GM23338 (cell line): ENCODE data around the gene BAG2. TPM values are rescaled to one million over a fixed set of nuclear protein-coding genes. Genes with fewer than 3 reads are reported as not detected.

ENCODE experiments used
- ATAC-seq: fragments of 200-7000 bp; cut with Tn5 transposase; 3 replicates; pipeline ENCODE4 v1.9.1; 2020
- DNase-seq: peaks from one replicate; pipeline ENCODE4 v3.0.0-alpha.2; 2015; ENCODE audit warnings: low spot score
- H2AFZ ChIP-seq: fragments of 200-600 bp; sonication (generic); 2 replicates; pipeline ENCODE4 v1.8.0; 2016; ENCODE audit warnings: antibody characterized with exemption, mild to moderate bottlenecking, moderate library complexity
- H3F3A ChIP-seq: fragments of 200-600 bp; sonication (generic); replicated peaks from 2 replicates; pipeline ENCODE4 v1.8.0; 2017; ENCODE audit warnings: antibody characterized with exemption, mixed run types, low read depth
- H3K27ac ChIP-seq: fragments of 200-600 bp; sonication (generic); 2 replicates; pipeline ENCODE4 v1.6.1; 2016; ENCODE audit warnings: low read depth
- H3K27me3 ChIP-seq: fragments of 200-600 bp; sonication (generic); 2 replicates; pipeline ENCODE4 v1.8.0; 2016; ENCODE audit warnings: mild to moderate bottlenecking, mixed run types, moderate library complexity; ENCODE audit not compliant: insufficient read depth
- H3K36me3 ChIP-seq: fragments of 200-600 bp; sonication (generic); 2 replicates; pipeline ENCODE4 v1.8.0; 2016; ENCODE audit warnings: mild to moderate bottlenecking; ENCODE audit not compliant: insufficient read depth
- H3K4me1 ChIP-seq: fragments of 200-600 bp; sonication (generic); 2 replicates; pipeline ENCODE4 v1.8.0; 2016; ENCODE audit warnings: mild to moderate bottlenecking, moderate library complexity; ENCODE audit not compliant: insufficient read depth
- H3K4me2 ChIP-seq: fragments of 200-600 bp; sonication (generic); 2 replicates; pipeline ENCODE4 v1.7.1; 2017; ENCODE audit warnings: mixed run types
- H3K4me3 ChIP-seq: fragments of 200-600 bp; sonication (generic); 2 replicates; pipeline ENCODE4 v1.6.1; 2016; ENCODE audit warnings: mixed run types
- H3K79me2 ChIP-seq: fragments of 200-600 bp; sonication (generic); replicated peaks from 2 replicates; pipeline ENCODE4 v1.8.0; 2017; ENCODE audit warnings: mild to moderate bottlenecking; ENCODE audit not compliant: insufficient read depth
- H3K9me2 ChIP-seq: fragments of 200-600 bp; sonication (generic); 2 replicates; pipeline ENCODE4 v1.8.0; 2017; ENCODE audit not compliant: insufficient read depth
- H4K20me1 ChIP-seq: fragments of 200-600 bp; sonication (generic); replicated peaks from 2 replicates; pipeline ENCODE4 v1.8.0; 2017; ENCODE audit warnings: mild to moderate bottlenecking; ENCODE audit not compliant: insufficient read depth
- H3K27ac Mint-ChIP-seq: 2 replicates; pipeline ENCODE4 v1.8.0; 2020; ENCODE audit warnings: inconsistent platforms, mild to moderate bottlenecking, moderate library complexity, mixed read lengths
- H3K27me3 Mint-ChIP-seq: 3 replicates; pipeline ENCODE4 v1.8.0; 2022; ENCODE audit warnings: low read depth, mild to moderate bottlenecking, moderate library complexity, mixed read lengths, inconsistent platforms; ENCODE audit not compliant: insufficient read depth, poor library complexity
- H3K36me3 Mint-ChIP-seq: 3 replicates; pipeline ENCODE4 v1.8.0; 2021; ENCODE audit warnings: low read depth, mild to moderate bottlenecking, inconsistent platforms, moderate library complexity, mixed read lengths
- H3K4me1 Mint-ChIP-seq: 3 replicates; pipeline ENCODE4 v1.8.0; 2020; ENCODE audit warnings: mild to moderate bottlenecking, inconsistent platforms, mixed read lengths
- H3K4me3 Mint-ChIP-seq: 3 replicates; pipeline ENCODE4 v1.8.0; 2021; ENCODE audit warnings: moderate library complexity, mild to moderate bottlenecking, inconsistent platforms, mixed read lengths
- H3K9me3 Mint-ChIP-seq: 3 replicates; pipeline ENCODE4 v1.8.0; 2020; ENCODE audit warnings: moderate library complexity, mild to moderate bottlenecking, inconsistent platforms, mixed read lengths
- EZH2phosphoT487 ChIP-seq: fragments of 200-600 bp; sonication (generic); IDR thresholded peaks from one replicate; pipeline ENCODE4 v1.8.1; 2018; ENCODE audit warnings: antibody characterized with exemption; ENCODE audit not compliant: unreplicated experiment
- POLR2AphosphoS5 ChIP-seq: IDR thresholded peaks from 2 replicates; pipeline ENCODE4 v1.6.1; 2016; ENCODE audit warnings: antibody characterized with exemption, low read depth
- STAT1 ChIP-seq: IDR thresholded peaks from one replicate; pipeline ENCODE4 v1.6.1; 2016; ENCODE audit warnings: antibody characterized with exemption; ENCODE audit not compliant: unreplicated experiment
- ZNF331 ChIP-seq: fragments of 250-450 bp; sonication (Bioruptor Pico); IDR thresholded peaks from 2 replicates; pipeline ENCODE4 v1.5.0; 2020; ENCODE audit warnings: low read depth, mild to moderate bottlenecking, moderate library complexity
- polyA plus RNA-seq: library from polyadenylated mRNA; unstranded; fragments of >200 nt; fragmentation: Nextera tagmentation; extraction: Ambion mirVana; gene quantifications from 2 replicates; pipeline ENCODE4 v1.2.1, GENCODE V29; 2016
- total RNA-seq: library from RNA; depleted of rRNA; stranded (reverse); fragments of >200 nt; shearing (Covaris generic); gene quantifications from 2 replicates; pipeline ENCODE4 v1.2.3, GENCODE V29; 2014

Gene BAG2
- total and polyA plus RNA-seq, 2 experiments from 2014 or later, result 8.5 to 9.5 TPM

DNA sequence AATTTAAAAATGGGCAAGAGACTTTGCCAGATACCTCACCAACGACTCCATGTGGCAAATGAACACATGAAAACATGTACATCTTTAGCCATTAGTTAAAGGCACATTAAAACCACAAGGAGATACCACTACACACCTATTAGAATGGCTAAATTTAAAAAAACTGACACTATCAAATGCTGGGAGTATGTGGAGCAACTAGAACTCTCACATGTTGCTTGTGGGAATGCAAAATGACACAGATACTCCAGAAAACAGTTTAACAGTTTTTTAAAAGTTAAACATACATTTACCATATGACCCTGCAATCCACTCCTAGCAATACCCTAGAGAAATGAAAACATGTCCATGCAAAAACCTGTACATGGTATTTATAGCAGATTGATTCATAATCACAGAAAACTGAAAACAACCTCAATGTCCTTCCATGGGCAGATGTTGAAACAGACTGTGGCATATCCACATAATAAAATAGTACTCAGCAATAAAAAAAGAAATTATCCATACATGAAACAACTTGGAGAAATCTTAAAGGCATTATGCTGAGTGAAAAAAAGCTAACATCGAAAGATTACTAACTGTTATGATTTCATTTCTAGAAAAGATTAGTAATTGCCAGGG, 48.1 kb downstream of the BAG2 start:
- ATAC-seq (no peak), DNase-seq (no peak)
- Mint-ChIP-seq H3K27ac (no peak overlapping the region), H3K36me3 (peaks cover 10% of the 10 kb centered on the region; the same call in 2 of the 3 replicates), H3K4me1 (peaks cover 32% of the 10 kb centered on the region), H3K9me3 (peaks cover 10% of the 10 kb centered on the region), H3K4me3 (peak overlapping the region; percentile 95), H3K27me3 (peaks cover 2% of the 10 kb centered on the region)
- Histone ChIP-seq H3K4me2 (peak overlapping the region; percentile 72; the same call in 1 of the 2 replicates), H3K27ac (no peak overlapping the region), H3K79me2 (peaks cover 61% of the 10 kb centered on the region), H3K4me3 (peak overlapping the region; percentile 23), H3K27me3 (no peaks in the 10 kb centered on the region), H3K4me1 (peaks cover 7% of the 10 kb centered on the region; the same call in 1 of the 2 replicates), H4K20me1 (peaks cover 15% of the 10 kb centered on the region; the same call in 1 of the 2 replicates), H3F3A (no peaks in the 10 kb centered on the region), H3K9me2 (no peaks in the 10 kb centered on the region), H3K36me3 (no peaks in the 10 kb centered on the region), H2AFZ (no peak overlapping the region)
- no peak for TF ChIP-seq STAT1

DNA sequence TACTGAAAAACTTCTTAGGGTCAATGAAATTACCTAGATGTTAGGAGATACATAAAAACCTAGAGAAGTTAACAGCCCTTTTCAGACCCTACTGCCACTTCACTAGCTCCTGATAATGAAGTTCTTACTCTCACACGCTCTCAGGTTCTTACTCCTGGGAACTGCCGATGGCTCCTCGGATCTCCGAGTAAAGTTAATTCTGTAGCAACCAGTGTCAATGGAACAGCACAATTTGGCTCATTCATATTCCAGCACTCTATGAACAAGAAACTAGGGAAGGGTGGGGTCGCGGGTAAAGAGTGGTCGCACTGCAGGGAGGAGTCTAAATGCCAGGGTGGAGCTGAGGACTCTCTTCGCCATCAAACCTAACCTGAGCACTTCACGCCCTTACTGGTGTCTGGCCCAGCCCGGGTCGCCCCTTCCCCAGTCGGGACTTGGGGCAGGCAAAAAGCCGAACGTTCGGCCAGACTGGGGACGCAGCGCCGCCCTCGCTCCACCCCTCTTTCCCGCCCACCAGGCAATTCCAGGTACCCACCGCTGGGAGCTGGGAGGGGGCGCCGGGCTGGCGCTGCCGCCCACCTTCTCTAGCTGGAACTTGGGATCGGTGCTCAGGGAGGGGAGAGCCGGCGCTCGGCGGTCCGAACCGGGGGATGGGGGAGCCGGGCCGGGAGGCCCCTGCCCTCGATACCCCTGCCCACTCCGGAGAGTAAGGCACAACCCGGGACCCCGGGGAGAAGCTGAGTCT, 49.2 kb downstream of the BAG2 start:
- Histone ChIP-seq H3K36me3 (no peaks in the 10 kb centered on the region), H3K27me3 (no peaks in the 10 kb centered on the region), H3K79me2 (peaks cover 49% of the 10 kb centered on the region), H4K20me1 (peaks cover 15% of the 10 kb centered on the region; the same call in 1 of the 2 replicates), H3K27ac (peak overlapping the region; percentile 84), H3K4me3 (peak overlapping the region; percentile 62), H3K4me2 (peak overlapping the region; percentile 72), H3K9me2 (no peaks in the 10 kb centered on the region), H3F3A (no peaks in the 10 kb centered on the region), H3K4me1 (peaks cover 10% of the 10 kb centered on the region; the same call in 1 of the 2 replicates), H2AFZ (peak overlapping the region; percentile 91)
- H3K9me3 Mint-ChIP-seq, result peaks cover 10% of the 10 kb centered on the region; the same call in 2 of the 3 replicates
- ATAC-seq, result peak; percentile 88
- TF ChIP-seq ZNF331 (CRISPR knock-in tag), result no peak
- peak; percentile 32; the same call in 1 of the 2 replicates for TF ChIP-seq POLR2AphosphoS5
- H3K36me3 Mint-ChIP-seq, result peaks cover 10% of the 10 kb centered on the region; the same call in 2 of the 3 replicates
- peaks cover 36% of the 10 kb centered on the region for H3K4me1 Mint-ChIP-seq
- H3K27me3 Mint-ChIP-seq, result peaks cover 2% of the 10 kb centered on the region
- peak overlapping the region; percentile 85 for H3K27ac Mint-ChIP-seq
- peak; percentile 92 for DNase-seq
- H3K4me3 Mint-ChIP-seq, result peak overlapping the region; percentile 95

DNA sequence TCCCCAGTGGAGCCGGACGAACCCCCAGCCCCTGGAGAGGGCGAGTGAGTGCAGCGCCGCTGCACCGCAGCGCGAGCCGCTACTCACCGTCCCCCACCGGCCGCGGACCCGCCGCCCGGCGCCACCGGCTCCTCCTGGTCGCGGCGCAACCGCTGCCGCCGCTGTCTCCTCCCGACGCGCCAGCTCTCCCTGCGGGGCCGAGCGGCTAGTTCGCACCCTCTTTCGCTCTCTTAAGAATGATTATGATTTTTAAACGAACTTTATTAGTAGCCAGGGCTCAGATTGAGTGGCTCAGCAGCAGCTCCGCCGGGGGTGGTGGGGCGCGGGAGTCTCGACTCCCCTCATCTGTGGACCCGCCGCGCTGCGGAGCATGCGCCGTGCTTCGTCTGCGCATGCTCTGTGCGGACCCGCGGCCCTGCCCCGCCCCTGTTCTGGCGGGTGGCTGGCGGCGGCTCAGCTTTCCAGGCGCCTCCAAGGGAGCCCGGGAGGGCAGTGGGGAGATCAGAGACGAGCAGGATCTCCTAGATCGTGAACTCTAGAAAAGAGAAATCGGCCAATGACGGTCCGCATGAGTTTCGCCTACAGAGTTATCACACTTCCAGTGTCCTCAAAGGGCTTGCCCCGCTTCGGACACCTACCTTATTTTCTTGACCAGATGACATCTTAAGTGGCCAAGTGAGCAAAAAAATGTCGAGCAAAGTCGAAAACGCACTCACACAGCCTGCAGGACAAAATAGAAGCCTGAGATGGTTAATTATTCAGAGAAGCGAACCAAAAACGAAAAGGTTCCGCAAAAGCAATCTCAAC, 50.0 kb downstream of the BAG2 start, which contains the start of gene RAB23:
Gene RAB23, minus strand, starts transcription at position 372 of the 807 bp plus-strand sequence. CDS start 11,927 bp downstream, outside the sequence.
- Histone ChIP-seq H4K20me1 (peaks cover 12% of the 10 kb centered on the region; the same call in 1 of the 2 replicates), H3K79me2 (peaks cover 41% of the 10 kb centered on the region), H3K36me3 (no peaks in the 10 kb centered on the region), H2AFZ (peak within 1 kb of the TSS; percentile 91), H3K27me3 (no peaks in the 10 kb centered on the region), H3K4me3 (peak within 1 kb of the TSS; percentile 62), H3F3A (no peaks in the 10 kb centered on the region), H3K4me1 (0 out of 2 replicates have a peak, but pooled peaks cover 10% of the 10 kb centered on the region), H3K9me2 (no peaks in the 10 kb centered on the region), H3K4me2 (peak within 1 kb of the TSS; percentile 72), H3K27ac (peak within 1 kb of the TSS; percentile 84)
- H3K9me3 Mint-ChIP-seq, result peaks cover 10% of the 10 kb centered on the region; the same call in 2 of the 3 replicates
- peak within 1 kb of the TSS; percentile 98 for H3K27ac Mint-ChIP-seq
- H3K36me3 Mint-ChIP-seq, result peaks cover 10% of the 10 kb centered on the region; the same call in 2 of the 3 replicates
- peak within 1 kb of the TSS; percentile 95 for H3K4me3 Mint-ChIP-seq
- H3K27me3 Mint-ChIP-seq, result peaks cover 2% of the 10 kb centered on the region
- ATAC-seq (peak; percentile 85), DNase-seq (peak; percentile 91)
- peaks cover 31% of the 10 kb centered on the region for H3K4me1 Mint-ChIP-seq
- TF ChIP-seq POLR2AphosphoS5 (peak; percentile 91), ZNF331 (CRISPR knock-in tag) (no peak), STAT1 (no peak), EZH2phosphoT487 (no peak)
